Activated CD4-positive, alpha-beta T cell treated with anti-CD3 and anti-CD28 coated beads, Interleukin-2, amount 10 ng/mL, durations not matched to agents 7 days and 5 days (primary cell): ENCODE results near the gene ANKRD39. TPM values are rescaled to one million over a fixed set of nuclear protein-coding genes. Genes with fewer than 3 reads are reported as not detected.

Experiments used
- CTCF ChIA-PET: fragments of 350-600 bp; sonication (Branson Sonifier 250); formaldehyde crosslinking; loops from one replicate; lab custom pipeline; 2021; ENCODE audit warnings: antibody characterized with exemption; lab: Charles Lee
- POLR2A ChIA-PET: fragments of 350-600 bp; sonication (Branson Sonifier 250); formaldehyde crosslinking; loops from one replicate; lab custom pipeline; 2021; ENCODE audit warnings: antibody characterized with exemption; lab: Charles Lee
- DNase-seq: peaks from one replicate; pipeline ENCODE4 v3.0.0-alpha.2; 2020
- H3K27ac Mint-ChIP-seq: one replicate; pipeline ENCODE4 v1.8.0; 2021; ENCODE audit warnings: mild to moderate bottlenecking, moderate library complexity, mixed read lengths
- H3K27me3 Mint-ChIP-seq: one replicate; pipeline ENCODE4 v1.8.0; 2021; ENCODE audit warnings: mixed read lengths
- H3K36me3 Mint-ChIP-seq: one replicate; pipeline ENCODE4 v1.8.0; 2021; ENCODE audit warnings: low read depth, mixed read lengths
- H3K4me1 Mint-ChIP-seq: one replicate; pipeline ENCODE4 v1.8.0; 2021; ENCODE audit warnings: mixed read lengths
- H3K4me3 Mint-ChIP-seq: one replicate; pipeline ENCODE4 v1.8.0; 2021; ENCODE audit warnings: mild to moderate bottlenecking, moderate library complexity, mixed read lengths
- H3K9me3 Mint-ChIP-seq: one replicate; pipeline ENCODE4 v1.8.0; 2021; ENCODE audit warnings: mixed read lengths
- total RNA-seq, 2 experiments: library from RNA; stranded (reverse); gene quantifications; one replicate each; pipeline ENCODE4 v1.2.3, GENCODE V29; 2021

The ANKRD39 gene
- total RNA-seq, 2 experiments from 2014 or later, result 32.8 to 35.8 TPM

DNA sequence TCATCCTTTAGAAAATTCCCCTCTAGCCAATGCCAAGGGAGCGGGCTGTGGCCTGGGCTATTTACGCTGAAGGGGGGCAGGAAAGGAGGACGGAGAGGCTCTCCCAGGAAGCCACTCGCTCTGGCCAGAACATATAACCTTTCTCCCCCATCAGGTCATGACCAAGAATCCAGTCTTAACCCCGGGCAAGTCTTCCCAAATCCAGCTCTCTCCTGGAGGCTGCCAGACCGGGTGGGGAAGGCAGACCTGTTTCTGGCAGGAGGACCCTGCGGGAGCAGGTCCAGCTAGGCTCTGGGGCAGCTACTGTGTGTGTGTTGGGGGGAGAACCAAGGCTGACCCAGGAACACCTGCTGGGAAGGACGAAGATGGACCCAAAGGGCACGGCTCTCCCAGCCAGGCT lies 25.5 kb upstream of the ANKRD39 start:
- Mint-ChIP-seq H3K27ac (no peak overlapping the region), H3K36me3 (no peaks in the 10 kb centered on the region), H3K27me3 (no peaks in the 10 kb centered on the region), H3K9me3 (no peaks in the 10 kb centered on the region), H3K4me3 (no peak overlapping the region), H3K4me1 (peaks cover 10% of the 10 kb centered on the region)
- POLR2A ChIA-PET, result no interaction called here
- DNase-seq, result no peak
- CTCF ChIA-PET, result interaction anchor here (0.9 to 1.8 kb wide), 4 partner anchors 8 to 56 kb away, joined by 3 to 5 read pairs (median 3); no protein-coding TSS in a partner anchor

- Mint-ChIP-seq H3K9me3 (no peaks in the 10 kb centered on the region), H3K27me3 (no peaks in the 10 kb centered on the region), H3K4me1 (peaks cover 6% of the 10 kb centered on the region), H3K27ac (no peak overlapping the region), H3K36me3 (no peaks in the 10 kb centered on the region), H3K4me3 (no peak overlapping the region)
- POLR2A ChIA-PET, result no interaction called here
- no peak for DNase-seq
- CTCF ChIA-PET, result interaction anchor here (0.9 to 1.8 kb wide), 4 partner anchors 8 to 56 kb away, joined by 3 to 5 read pairs (median 3); no protein-coding TSS in a partner anchor
These were observed 25.1 kb upstream of the ANKRD39 start for GRCh38 chr2:96882906-96883305.

- ChIA-PET POLR2A (no interaction called here), CTCF (interaction anchor here (1.1 to 1.8 kb wide), 3 partner anchors 9 to 24 kb away, joined by 3 to 5 read pairs (median 3); no protein-coding TSS in a partner anchor)
These were observed 24.4 kb upstream of the ANKRD39 start for GRCh38 chr2:96882230-96882629.

GRCh38 chr2:96881349-96882195 lies 23.8 kb upstream of the ANKRD39 start:
- H3K36me3 Mint-ChIP-seq, result no peaks in the 10 kb centered on the region
- no peak for DNase-seq
- CTCF ChIA-PET, result interaction anchor here (0.7 to 1.8 kb wide), 5 partner anchors 10 to 85 kb away, joined by 3 to 5 read pairs (median 3); no protein-coding TSS in a partner anchor
- POLR2A ChIA-PET, result no interaction called here
- no peaks in the 10 kb centered on the region for H3K4me1 Mint-ChIP-seq
- no peaks in the 10 kb centered on the region for H3K9me3 Mint-ChIP-seq
- H3K4me3 Mint-ChIP-seq, result no peak overlapping the region
- H3K27ac Mint-ChIP-seq, result no peak overlapping the region
- H3K27me3 Mint-ChIP-seq, result no peaks in the 10 kb centered on the region

More at GRCh38 chr2:96882230-96882629, 24.4 kb upstream of the ANKRD39 start:
- H3K36me3 Mint-ChIP-seq, result no peaks in the 10 kb centered on the region
- H3K9me3 Mint-ChIP-seq, result no peaks in the 10 kb centered on the region
- no peaks in the 10 kb centered on the region for H3K27me3 Mint-ChIP-seq
- no peak for DNase-seq
- H3K4me1 Mint-ChIP-seq, result peaks cover 1% of the 10 kb centered on the region
- H3K27ac Mint-ChIP-seq, result no peak overlapping the region
- H3K4me3 Mint-ChIP-seq, result no peak overlapping the region

DNA sequence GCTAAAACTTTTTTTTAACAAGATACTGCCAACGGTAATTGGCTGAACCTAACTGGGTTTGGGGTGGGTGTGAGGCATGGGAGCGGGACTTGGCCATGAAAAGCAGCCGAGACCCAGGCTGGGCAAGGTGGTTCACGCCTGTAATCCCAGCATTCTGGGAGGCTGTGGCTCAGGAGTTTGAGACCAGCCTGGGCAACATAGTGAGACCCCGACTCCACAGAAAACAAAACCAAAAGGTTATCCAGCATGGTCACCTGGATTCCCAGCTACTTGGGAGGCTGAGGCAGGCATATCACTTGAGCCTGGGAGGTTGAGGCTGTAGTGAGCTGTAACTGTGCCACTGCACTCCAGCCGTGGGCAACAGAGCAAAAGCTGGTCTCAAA lies 23.1 kb upstream of the ANKRD39 start:
- no peak overlapping the region for H3K4me3 Mint-ChIP-seq
- H3K4me1 Mint-ChIP-seq, result no peaks in the 10 kb centered on the region
- no peaks in the 10 kb centered on the region for H3K27me3 Mint-ChIP-seq
- DNase-seq, result no peak
- no peak overlapping the region for H3K27ac Mint-ChIP-seq
- H3K9me3 Mint-ChIP-seq, result no peaks in the 10 kb centered on the region
- ChIA-PET POLR2A (no interaction called here), CTCF (interaction anchor here (0.6 to 1.5 kb wide), 8 partner anchors 18 to 86 kb away, joined by 3 to 5 read pairs (median 3); partner anchors contain the start of gene ANKRD39)
- no peaks in the 10 kb centered on the region for H3K36me3 Mint-ChIP-seq

- H3K4me3 Mint-ChIP-seq, result no peak overlapping the region
- H3K27me3 Mint-ChIP-seq, result no peaks in the 10 kb centered on the region
- DNase-seq, result no peak
- CTCF ChIA-PET, result interaction anchor here (0.5 to 1.5 kb wide), 5 partner anchors 9 to 31 kb away, joined by 3 to 5 read pairs (median 3); partner anchors contain the start of gene ANKRD39
- no peaks in the 10 kb centered on the region for H3K36me3 Mint-ChIP-seq
- peaks cover under 1% of the 10 kb centered on the region for H3K4me1 Mint-ChIP-seq
- H3K9me3 Mint-ChIP-seq, result no peaks in the 10 kb centered on the region
- peak overlapping the region; percentile 46 for H3K27ac Mint-ChIP-seq
- POLR2A ChIA-PET, result no interaction called here
These were observed 21.8 kb upstream of the ANKRD39 start for GRCh38 chr2:96879545-96880040.

GRCh38 chr2:96878796-96879544 lies 21.2 kb upstream of the ANKRD39 start:
- POLR2A ChIA-PET, result no interaction called here

GRCh38 chr2:96878171-96878570 lies 20.4 kb upstream of the ANKRD39 start:
- Mint-ChIP-seq H3K4me1 (peaks cover 7% of the 10 kb centered on the region), H3K27ac (no peak overlapping the region), H3K4me3 (no peak overlapping the region), H3K36me3 (no peaks in the 10 kb centered on the region), H3K9me3 (no peaks in the 10 kb centered on the region), H3K27me3 (peaks cover 3% of the 10 kb centered on the region)
- no peak for DNase-seq
- POLR2A ChIA-PET, result no interaction called here
- CTCF ChIA-PET, result interaction anchor here (0.6 to 1.8 kb wide), 2 partner anchors 21 to 110 kb away, joined by 4 to 9 read pairs; partner anchors contain the start of gene ANKRD39

More at GRCh38 chr2:96878796-96879544, 21.2 kb upstream of the ANKRD39 start:
- CTCF ChIA-PET, result interaction anchor here (0.6 to 1.8 kb wide), 4 partner anchors 9 to 109 kb away, joined by 3 to 9 read pairs (median 4); partner anchors contain the start of gene ANKRD39
- DNase-seq, result no peak
- no peak overlapping the region for H3K27ac Mint-ChIP-seq
- H3K9me3 Mint-ChIP-seq, result no peaks in the 10 kb centered on the region
- H3K27me3 Mint-ChIP-seq, result peaks cover 3% of the 10 kb centered on the region
- peaks cover 6% of the 10 kb centered on the region for H3K4me1 Mint-ChIP-seq
- no peak overlapping the region for H3K4me3 Mint-ChIP-seq
- no peaks in the 10 kb centered on the region for H3K36me3 Mint-ChIP-seq

DNA sequence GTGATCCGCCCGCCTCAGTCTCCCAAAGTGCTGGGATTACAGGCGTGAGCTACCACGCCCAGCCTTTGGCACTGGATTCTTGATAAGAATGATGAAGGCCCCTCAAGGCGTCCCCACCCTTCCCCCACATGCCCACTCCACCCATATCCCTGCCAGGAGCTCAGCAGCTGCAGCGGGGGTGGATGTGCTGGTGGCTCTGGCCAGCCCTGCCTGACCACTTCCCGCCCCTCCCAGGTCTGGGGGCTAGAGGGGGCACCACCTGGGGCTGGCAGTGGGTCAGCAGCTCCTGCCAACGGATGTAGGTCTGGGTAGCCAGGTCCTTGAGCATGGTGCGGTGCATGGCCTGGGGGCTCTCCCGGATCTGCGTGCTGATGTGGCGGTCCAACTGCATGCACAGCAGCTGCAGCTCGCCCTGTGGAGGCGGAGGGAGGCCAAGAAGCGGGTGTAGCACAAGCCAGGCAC lies 19.8 kb upstream of the ANKRD39 start:
- peaks cover 7% of the 10 kb centered on the region for H3K4me1 Mint-ChIP-seq
- no peak overlapping the region for H3K27ac Mint-ChIP-seq
- CTCF ChIA-PET, result interaction anchor here (1.1 to 1.8 kb wide), 2 partner anchors 9 to 20 kb away, joined by 4 to 9 read pairs; partner anchors contain the start of gene ANKRD39
- peaks cover 3% of the 10 kb centered on the region for H3K27me3 Mint-ChIP-seq
- H3K36me3 Mint-ChIP-seq, result no peaks in the 10 kb centered on the region
- no peak overlapping the region for H3K4me3 Mint-ChIP-seq
- no peak for DNase-seq
- POLR2A ChIA-PET, result no interaction called here
- no peaks in the 10 kb centered on the region for H3K9me3 Mint-ChIP-seq

- ChIA-PET POLR2A (no interaction called here), CTCF (interaction anchor here (1.1 to 1.8 kb wide), 2 partner anchors 9 to 19 kb away, joined by 4 to 9 read pairs; partner anchors contain the start of gene ANKRD39)
- H3K4me3 Mint-ChIP-seq, result no peak overlapping the region
- H3K27ac Mint-ChIP-seq, result peak overlapping the region; percentile 42
- peaks cover 7% of the 10 kb centered on the region for H3K4me1 Mint-ChIP-seq
- peaks cover 3% of the 10 kb centered on the region for H3K27me3 Mint-ChIP-seq
- no peaks in the 10 kb centered on the region for H3K9me3 Mint-ChIP-seq
- no peaks in the 10 kb centered on the region for H3K36me3 Mint-ChIP-seq
- DNase-seq, result no peak
These were observed 19.2 kb upstream of the ANKRD39 start for GRCh38 chr2:96877042-96877451.

GRCh38 chr2:96876269-96877041 lies 18.6 kb upstream of the ANKRD39 start:
- POLR2A ChIA-PET, result no interaction called here
- Mint-ChIP-seq H3K27ac (peak overlapping the region; percentile 42), H3K36me3 (no peaks in the 10 kb centered on the region), H3K4me1 (peaks cover 7% of the 10 kb centered on the region), H3K4me3 (no peak overlapping the region), H3K9me3 (no peaks in the 10 kb centered on the region), H3K27me3 (peaks cover 3% of the 10 kb centered on the region)
- no peak for DNase-seq
- CTCF ChIA-PET, result interaction anchor here (1.1 to 1.8 kb wide), 3 partner anchors 8 to 19 kb away, joined by 4 to 9 read pairs (median 5); partner anchors contain the start of gene ANKRD39
